GM12878 (cell line): ENCODE results near the gene HAGHL. TPM values are rescaled to one million over a fixed set of nuclear protein-coding genes. Genes with fewer than 3 reads are reported as not detected.

Experiments
- ATAC-seq: fragments of 200-7000 bp; cut with Tn5 transposase; 3 replicates; pipeline ENCODE4 v1.9.1; 2020; ENCODE audit warnings: mild to moderate bottlenecking, moderate library complexity
- BruUV-seq: library from RNA; stranded (reverse); fragments of 400-500 nt; replicated peaks from 2 replicates; lab custom pipeline; 2021; lab: Mats Ljungman, UMichigan
- CTCF ChIA-PET: fragments of 300-600 bp; sonication (Branson Sonifier 250); formaldehyde crosslinking; extraction: SDS; loops from one replicate; lab custom pipeline; 2021; ENCODE audit warnings: inconsistent platforms; lab: Yijun Ruan, JAX
- POLR2A ChIA-PET: fragments of 350-600 bp; formaldehyde crosslinking; extraction: SDS; loops from one replicate; lab custom pipeline; 2021; ENCODE audit warnings: inconsistent platforms; lab: Charles Lee
- RAD21 ChIA-PET: fragments of 300-600 bp; sonication (Branson Sonifier 250); formaldehyde crosslinking; loops from one replicate; lab custom pipeline; 2023; ENCODE audit warnings: antibody characterized with exemption; ENCODE audit not compliant: unreplicated experiment; lab: Charles Lee
- SMC1A ChIA-PET: fragments of 300-600 bp; sonication (Branson Sonifier 250); formaldehyde crosslinking; loops from one replicate; lab custom pipeline; 2023; ENCODE audit not compliant: unreplicated experiment, uncharacterized antibody; lab: Charles Lee
- DNase-seq: peaks from one replicate; pipeline ENCODE4 v3.0.0-alpha.2; 2011; ENCODE audit warnings: low read depth, low spot score
- FAIRE-seq: peaks from 3 replicates; lab custom pipeline; 2011; peaks lifted over from hg19 to GRCh38; lab: Jason Lieb, UNC
- H2AFZ ChIP-seq: 2 replicates; pipeline ENCODE4 v1.6.0; 2011; ENCODE audit warnings: low read depth, low read length, control low read depth; ENCODE audit not compliant: control insufficient read depth
- H3K27ac ChIP-seq: 2 replicates; pipeline ENCODE4 v1.5.1; 2011; ENCODE audit warnings: control low read depth; ENCODE audit not compliant: control insufficient read depth, insufficient read depth
- H3K27me3 ChIP-seq, 2 experiments: replicated peaks in 1 of 2; 2 replicates each; pipeline versions ENCODE4 v1.6.0 to v1.6.1; 2011; ENCODE audit warnings: low read length in 1 of 2; ENCODE audit not compliant: control insufficient read depth in 2 of 2, insufficient read depth in 2 of 2
- H3K36me3 ChIP-seq, 2 experiments: 2 replicates each; pipeline ENCODE4 v1.5.1; 2011; ENCODE audit warnings: low read length in 1 of 2; ENCODE audit not compliant: control insufficient read depth in 2 of 2, insufficient read depth in 2 of 2
- H3K4me1 ChIP-seq: 2 replicates; pipeline ENCODE4 v1.6.1; 2011; ENCODE audit warnings: mild to moderate bottlenecking, low read length, moderate library complexity, mixed read lengths; ENCODE audit not compliant: control insufficient read depth, insufficient read depth
- H3K4me2 ChIP-seq: 2 replicates; pipeline ENCODE4 v1.6.0; 2011; ENCODE audit warnings: control low read depth; ENCODE audit not compliant: control insufficient read depth, insufficient read depth
- H3K4me3 ChIP-seq: fragments of 200-600 bp; sonication (generic); 2 replicates; pipeline ENCODE4 v1.5.1; 2016
- H3K79me2 ChIP-seq: 2 replicates; pipeline ENCODE4 v1.6.0; 2011; ENCODE audit warnings: low read length; ENCODE audit not compliant: control insufficient read depth, insufficient read depth
- H3K9ac ChIP-seq: 2 replicates; pipeline ENCODE4 v1.8.0; 2011; ENCODE audit warnings: low read length, control low read depth, mixed read lengths; ENCODE audit not compliant: control insufficient read depth, insufficient read depth
- H3K9me3 ChIP-seq: replicated peaks from 3 replicates; pipeline ENCODE4 v1.5.1; 2011; ENCODE audit warnings: mild to moderate bottlenecking, low read length; ENCODE audit not compliant: control insufficient read depth, insufficient read depth
- H4K20me1 ChIP-seq: 2 replicates; pipeline ENCODE4 v1.6.0; 2011; ENCODE audit not compliant: control insufficient read depth, insufficient read depth
- BCL11A ChIP-seq: IDR thresholded peaks from 2 replicates; pipeline ENCODE4 v1.6.1; 2011; ENCODE audit warnings: low read depth, low read length
- CHD4 ChIP-seq: fragments of 200-600 bp; sonication (generic); IDR thresholded peaks from 2 replicates; pipeline ENCODE4 v1.6.1; 2016; ENCODE audit warnings: mild to moderate bottlenecking
- ETV6 ChIP-seq, 2 experiments: fragments of 450-650 bp in 1 of 2; IDR thresholded peaks in 1 of 2; conservative IDR thresholded peaks in 1 of 2; 2 replicates each; pipeline ENCODE4 v1.6.1; 2014; ENCODE audit warnings: antibody characterized with exemption in 1 of 2, borderline replicate concordance in 1 of 2, low read depth in 1 of 2, mild to moderate bottlenecking in 1 of 2, moderate library complexity in 1 of 2
- MEF2B ChIP-seq: fragments of 450-650 bp; IDR thresholded peaks from 2 replicates; pipeline ENCODE4 v1.6.1; 2018; ENCODE audit warnings: mild to moderate bottlenecking, moderate library complexity; ENCODE audit not compliant: partially characterized antibody, poor library complexity, severe bottlenecking
- RAD21 ChIP-seq: IDR thresholded peaks from 2 replicates; pipeline ENCODE4 v1.6.1; 2011; ENCODE audit warnings: mild to moderate bottlenecking, low read depth, low read length, moderate library complexity; ENCODE audit not compliant: insufficient read depth
- RB1 ChIP-seq: fragments of 450-650 bp; formaldehyde crosslinking; IDR thresholded peaks from 2 replicates; pipeline ENCODE4 v1.6.1; 2017; ENCODE audit warnings: mild to moderate bottlenecking, borderline replicate concordance
- RBBP5 ChIP-seq: fragments of 200-600 bp; sonication (generic); conservative IDR thresholded peaks from 2 replicates; pipeline ENCODE4 v1.6.1; 2016
- SIN3A ChIP-seq: IDR thresholded peaks from 2 replicates; pipeline ENCODE4 v1.6.1; 2012; ENCODE audit warnings: low read depth, low read length, improper control_type of control experiment
- SMC3 ChIP-seq: IDR thresholded peaks from 2 replicates; pipeline ENCODE4 v1.6.1; 2011; ENCODE audit warnings: low read length, improper control_type of control experiment, borderline replicate concordance
- SREBF1 ChIP-seq: IDR thresholded peaks from 2 replicates; pipeline ENCODE4 v1.6.1; 2012; ENCODE audit warnings: mild to moderate bottlenecking, low read length
- WGBS: methylation state at CpG from one replicate; pipeline ENCODE4 v1.1.6; 2016; ENCODE audit warnings: low lambda C conversion rate; ENCODE audit not compliant: insufficient replicate concordance, insufficient coverage; ENCODE audit errors: missing lambda C conversion rate; 5-methylcytosine and 5-hydroxymethylcytosine counted together
- in situ Hi-C: fragments of 300-500 bp; cut with MboI; formaldehyde crosslinking; loops from 9 replicates; pipeline ENCODE4 v1.14.3; 2018; ENCODE audit warnings: mixed read lengths
- intact Hi-C: fragments of 100-400 bp; cut with micrococcal nuclease; formaldehyde crosslinking; loops from one replicate; pipeline ENCODE4 v1.14.2; 2022; ENCODE audit not compliant: unreplicated experiment
- polyA plus RNA-seq, 11 experiments: library from polyadenylated mRNA; depleted of rRNA in 4 of 11; unstranded in 6 of 11; stranded (reverse) in 5 of 11; fragments of >200 nt; fragmentation: Nextera tagmentation in 4 of 11; fragmentation: Illumina TruSeq in 1 of 11; extraction: Ambion mirVana in 4 of 11; extraction: Trizol in 1 of 11; gene quantifications; 1 replicate in 1 of 11; 2 replicates in 10 of 11; pipeline versions ENCODE4 v1.2.1 to v1.2.3, GENCODE V29; 2011 to 2016; ENCODE audit warnings: inconsistent platforms in 2 of 11, missing spikeins in 2 of 11, low read depth in 1 of 11
- total RNA-seq, 4 experiments: library from RNA; depleted of rRNA in 3 of 4; stranded (reverse); fragments of >200 nt in 3 of 4; fragmentation: Illumina TruSeq in 1 of 4; extraction: Trizol in 1 of 4; gene quantifications; 2 replicates each; pipeline versions ENCODE4 v1.2.1 to v1.2.3, GENCODE V29; 2013 to 2021
- TF ChIP-seq, protein P1 (sequence below): fragments of 450-650 bp; IDR thresholded peaks from 2 replicates; pipeline ENCODE4 v1.6.1; 2017; ENCODE audit warnings: mild to moderate bottlenecking, moderate library complexity
- TF ChIP-seq, protein P2 (sequence below): fragments of 150-350 bp; IDR thresholded peaks from 2 replicates; pipeline ENCODE4 v1.6.1; 2016; ENCODE audit warnings: low read depth, low read length
- TF ChIP-seq, protein P3 (sequence below): IDR thresholded peaks from 2 replicates; pipeline ENCODE4 v1.6.1; 2011; ENCODE audit warnings: borderline replicate concordance, low read depth, mild to moderate bottlenecking, moderate library complexity, low read length; ENCODE audit not compliant: insufficient read depth, poor library complexity, severe bottlenecking
- TF ChIP-seq, protein P4 (sequence below): IDR thresholded peaks from 2 replicates; pipeline ENCODE4 v1.6.1; 2012; ENCODE audit warnings: low read depth, low read length, improper control_type of control experiment

The HAGHL gene
- total and polyA plus RNA-seq, 10 of the 15 experiments (the other 5 are each of a cell fraction or from before 2014, with no cell fraction given), result 0.23 to 44.6 (median 16.4) TPM

DNA sequence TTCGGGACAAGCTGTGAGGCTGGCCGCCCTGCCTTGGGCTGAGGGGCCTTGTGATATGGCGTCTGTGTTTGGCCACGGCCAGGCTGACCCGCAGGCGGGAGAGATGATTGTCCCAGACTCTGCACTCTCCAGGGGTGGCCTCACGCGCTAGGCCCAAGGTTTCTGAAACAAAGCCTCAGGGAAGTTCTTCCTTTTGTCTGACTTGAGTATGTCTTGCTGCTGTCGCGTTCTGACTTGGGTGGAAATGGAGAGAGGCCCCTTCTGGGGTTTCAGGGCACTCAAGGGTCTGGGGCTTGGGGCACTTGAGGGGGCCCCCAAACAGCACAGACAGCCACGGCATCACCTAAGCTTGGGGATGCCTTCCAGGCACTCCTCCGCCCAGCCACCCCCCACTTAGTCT lies 15.8 kb upstream of the HAGHL start:
- Histone ChIP-seq H3K9ac (no peak overlapping the region), H3K4me1 (no peaks in the 10 kb centered on the region), H3K9me3 (no peaks in the 10 kb centered on the region), H3K27me3 (no peaks in the 10 kb centered on the region; a peak in 2 of 4 replicates), H2AFZ (no peak overlapping the region), H3K4me3 (no peak overlapping the region), H3K4me2 (no peak overlapping the region), H3K36me3 (no peaks in the 10 kb centered on the region), H3K27ac (no peak overlapping the region), H3K79me2 (no peaks in the 10 kb centered on the region), H4K20me1 (no peaks in the 10 kb centered on the region)
- DNase-seq, result no peak
- 43% methylated on average over 12 of the region's 12 CpGs for WGBS
- in situ Hi-C loops (loop anchor here (5.0 kb wide), 1 partner anchor 76 kb away; the partner anchor contains the start of genes CHTF18 and RPUSD1), intact Hi-C loops (loop anchor here (1.0 to 2.0 kb wide), 2 partner anchors 74 to 392 kb away; no protein-coding TSS in a partner anchor)
- BruUV-seq, result no TSS peak
- ChIA-PET RAD21 (no interaction called here), CTCF (interaction anchor here (0.6 to 1.3 kb wide), 3 partner anchors 30 to 209 kb away, joined by 3 to 5 read pairs (median 4); no protein-coding TSS in a partner anchor), POLR2A (no interaction called here), SMC1A (no interaction called here)
- ATAC-seq, result no peak
- no peak for FAIRE-seq
- TF ChIP-seq RBBP5 (no peak), BCL11A (no peak), SREBF1 (no peak), RB1 (no peak), ETV6 (conservative IDR thresholded peaks at IDR 0.05 in 1 of 2, IDR thresholded peaks at IDR 0.05 in 1 of 2; ENCODE audit: borderline replicate concordance in 1 of 2, low read depth in 1 of 2) (no peak), MEF2B (no peak), RAD21 (no peak), SIN3A (no peak), CHD4 (no peak), SMC3 (no peak)
- TF ChIP-seq, protein P1, sequence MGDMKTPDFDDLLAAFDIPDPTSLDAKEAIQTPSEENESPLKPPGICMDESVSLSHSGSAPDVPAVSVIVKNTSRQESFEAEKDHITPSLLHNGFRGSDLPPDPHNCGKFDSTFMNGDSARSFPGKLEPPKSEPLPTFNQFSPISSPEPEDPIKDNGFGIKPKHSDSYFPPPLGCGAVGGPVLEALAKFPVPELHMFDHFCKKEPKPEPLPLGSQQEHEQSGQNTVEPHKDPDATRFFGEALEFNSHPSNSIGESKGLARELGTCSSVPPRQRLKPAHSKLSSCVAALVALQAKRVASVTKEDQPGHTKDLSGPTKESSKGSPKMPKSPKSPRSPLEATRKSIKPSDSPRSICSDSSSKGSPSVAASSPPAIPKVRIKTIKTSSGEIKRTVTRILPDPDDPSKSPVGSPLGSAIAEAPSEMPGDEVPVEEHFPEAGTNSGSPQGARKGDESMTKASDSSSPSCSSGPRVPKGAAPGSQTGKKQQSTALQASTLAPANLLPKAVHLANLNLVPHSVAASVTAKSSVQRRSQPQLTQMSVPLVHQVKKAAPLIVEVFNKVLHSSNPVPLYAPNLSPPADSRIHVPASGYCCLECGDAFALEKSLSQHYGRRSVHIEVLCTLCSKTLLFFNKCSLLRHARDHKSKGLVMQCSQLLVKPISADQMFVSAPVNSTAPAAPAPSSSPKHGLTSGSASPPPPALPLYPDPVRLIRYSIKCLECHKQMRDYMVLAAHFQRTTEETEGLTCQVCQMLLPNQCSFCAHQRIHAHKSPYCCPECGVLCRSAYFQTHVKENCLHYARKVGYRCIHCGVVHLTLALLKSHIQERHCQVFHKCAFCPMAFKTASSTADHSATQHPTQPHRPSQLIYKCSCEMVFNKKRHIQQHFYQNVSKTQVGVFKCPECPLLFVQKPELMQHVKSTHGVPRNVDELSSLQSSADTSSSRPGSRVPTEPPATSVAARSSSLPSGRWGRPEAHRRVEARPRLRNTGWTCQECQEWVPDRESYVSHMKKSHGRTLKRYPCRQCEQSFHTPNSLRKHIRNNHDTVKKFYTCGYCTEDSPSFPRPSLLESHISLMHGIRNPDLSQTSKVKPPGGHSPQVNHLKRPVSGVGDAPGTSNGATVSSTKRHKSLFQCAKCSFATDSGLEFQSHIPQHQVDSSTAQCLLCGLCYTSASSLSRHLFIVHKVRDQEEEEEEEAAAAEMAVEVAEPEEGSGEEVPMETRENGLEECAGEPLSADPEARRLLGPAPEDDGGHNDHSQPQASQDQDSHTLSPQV, result no peak
- TF ChIP-seq, protein P2, sequence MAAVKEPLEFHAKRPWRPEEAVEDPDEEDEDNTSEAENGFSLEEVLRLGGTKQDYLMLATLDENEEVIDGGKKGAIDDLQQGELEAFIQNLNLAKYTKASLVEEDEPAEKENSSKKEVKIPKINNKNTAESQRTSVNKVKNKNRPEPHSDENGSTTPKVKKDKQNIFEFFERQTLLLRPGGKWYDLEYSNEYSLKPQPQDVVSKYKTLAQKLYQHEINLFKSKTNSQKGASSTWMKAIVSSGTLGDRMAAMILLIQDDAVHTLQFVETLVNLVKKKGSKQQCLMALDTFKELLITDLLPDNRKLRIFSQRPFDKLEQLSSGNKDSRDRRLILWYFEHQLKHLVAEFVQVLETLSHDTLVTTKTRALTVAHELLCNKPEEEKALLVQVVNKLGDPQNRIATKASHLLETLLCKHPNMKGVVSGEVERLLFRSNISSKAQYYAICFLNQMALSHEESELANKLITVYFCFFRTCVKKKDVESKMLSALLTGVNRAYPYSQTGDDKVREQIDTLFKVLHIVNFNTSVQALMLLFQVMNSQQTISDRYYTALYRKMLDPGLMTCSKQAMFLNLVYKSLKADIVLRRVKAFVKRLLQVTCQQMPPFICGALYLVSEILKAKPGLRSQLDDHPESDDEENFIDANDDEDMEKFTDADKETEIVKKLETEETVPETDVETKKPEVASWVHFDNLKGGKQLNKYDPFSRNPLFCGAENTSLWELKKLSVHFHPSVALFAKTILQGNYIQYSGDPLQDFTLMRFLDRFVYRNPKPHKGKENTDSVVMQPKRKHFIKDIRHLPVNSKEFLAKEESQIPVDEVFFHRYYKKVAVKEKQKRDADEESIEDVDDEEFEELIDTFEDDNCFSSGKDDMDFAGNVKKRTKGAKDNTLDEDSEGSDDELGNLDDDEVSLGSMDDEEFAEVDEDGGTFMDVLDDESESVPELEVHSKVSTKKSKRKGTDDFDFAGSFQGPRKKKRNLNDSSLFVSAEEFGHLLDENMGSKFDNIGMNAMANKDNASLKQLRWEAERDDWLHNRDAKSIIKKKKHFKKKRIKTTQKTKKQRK, result no peak
- TF ChIP-seq, protein P3, sequence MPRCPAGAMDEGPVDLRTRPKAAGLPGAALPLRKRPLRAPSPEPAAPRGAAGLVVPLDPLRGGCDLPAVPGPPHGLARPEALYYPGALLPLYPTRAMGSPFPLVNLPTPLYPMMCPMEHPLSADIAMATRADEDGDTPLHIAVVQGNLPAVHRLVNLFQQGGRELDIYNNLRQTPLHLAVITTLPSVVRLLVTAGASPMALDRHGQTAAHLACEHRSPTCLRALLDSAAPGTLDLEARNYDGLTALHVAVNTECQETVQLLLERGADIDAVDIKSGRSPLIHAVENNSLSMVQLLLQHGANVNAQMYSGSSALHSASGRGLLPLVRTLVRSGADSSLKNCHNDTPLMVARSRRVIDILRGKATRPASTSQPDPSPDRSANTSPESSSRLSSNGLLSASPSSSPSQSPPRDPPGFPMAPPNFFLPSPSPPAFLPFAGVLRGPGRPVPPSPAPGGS, result no peak
- TF ChIP-seq, protein P4, sequence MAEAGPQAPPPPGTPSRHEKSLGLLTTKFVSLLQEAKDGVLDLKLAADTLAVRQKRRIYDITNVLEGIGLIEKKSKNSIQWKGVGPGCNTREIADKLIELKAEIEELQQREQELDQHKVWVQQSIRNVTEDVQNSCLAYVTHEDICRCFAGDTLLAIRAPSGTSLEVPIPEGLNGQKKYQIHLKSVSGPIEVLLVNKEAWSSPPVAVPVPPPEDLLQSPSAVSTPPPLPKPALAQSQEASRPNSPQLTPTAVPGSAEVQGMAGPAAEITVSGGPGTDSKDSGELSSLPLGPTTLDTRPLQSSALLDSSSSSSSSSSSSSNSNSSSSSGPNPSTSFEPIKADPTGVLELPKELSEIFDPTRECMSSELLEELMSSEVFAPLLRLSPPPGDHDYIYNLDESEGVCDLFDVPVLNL, result no peak
